Activated CD4-positive, alpha-beta T cell treated with anti-CD3 and anti-CD28 coated beads, Interleukin-2, amount 50 U/mL, for 16 hours (primary cell): ENCODE data around the gene LCN1.

Source experiments
- DNase-seq: peaks from one replicate; pipeline ENCODE4 v3.0.0-alpha.2; 2020

The LCN1 gene

GRCh38 chr9:135520916-135521607, at the start of gene LCN1:
TSS of gene LCN1 (plus strand) at chr9:135521440. CDS start at chr9:135521498, 58 bp downstream.
- DNase-seq = no peak

GRCh38 chr9:135471791-135472640, 49.2 kb upstream of the LCN1 start:
- DNase-seq = no peak

- DNase-seq = no peak
Measured at GRCh38 chr9:135473972-135474543, 47.2 kb upstream of the LCN1 start.

GRCh38 chr9:135474915-135475314, 46.3 kb upstream of the LCN1 start:
- peak; percentile 18 for DNase-seq

- no peak for DNase-seq
Measured at GRCh38 chr9:135476561-135477355, 44.5 kb upstream of the LCN1 start.

- DNase-seq = no peak
Measured at GRCh38 chr9:135478191-135478590, 43.0 kb upstream of the LCN1 start.

GRCh38 chr9:135478829-135479468, 42.3 kb upstream of the LCN1 start:
- no peak for DNase-seq

- no peak for DNase-seq
Measured at GRCh38 chr9:135479469-135480052, 41.7 kb upstream of the LCN1 start, which contains the start of gene PPP1R26. TSS of gene PPP1R26 (plus strand) at chr9:135479782. CDS start at chr9:135484511, 4,729 bp downstream.

GRCh38 chr9:135480071-135480939, 40.9 kb upstream of the LCN1 start:
- no peak for DNase-seq

- no peak for DNase-seq
Measured at GRCh38 chr9:135480940-135481310, 40.3 kb upstream of the LCN1 start.

GRCh38 chr9:135482015-135482754, 39.1 kb upstream of the LCN1 start:
- DNase-seq = no peak

GRCh38 chr9:135484460-135485277, 36.6 kb upstream of the LCN1 start:
- no peak for DNase-seq

GRCh38 chr9:135485385-135485784, 35.9 kb upstream of the LCN1 start:
- no peak for DNase-seq

- DNase-seq = no peak
Measured at GRCh38 chr9:135485832-135486231, 35.4 kb upstream of the LCN1 start.

- DNase-seq = no peak
Measured at GRCh38 chr9:135486267-135487065, 34.8 kb upstream of the LCN1 start.

- no peak for DNase-seq
Measured at GRCh38 chr9:135487281-135488012, 33.8 kb upstream of the LCN1 start.

GRCh38 chr9:135488013-135488330, 33.3 kb upstream of the LCN1 start:
- DNase-seq = no peak

GRCh38 chr9:135488527-135488926, 32.7 kb upstream of the LCN1 start:
- DNase-seq = no peak
